Keratinocyte (primary cell): ENCODE measurements around the gene BNC2. TPM values are rescaled to one million over a fixed set of nuclear protein-coding genes. Genes with fewer than 3 reads are reported as not detected.

Experiments
- DNase-seq: peaks from one replicate; pipeline ENCODE4 v3.0.0-alpha.2; 2011; ENCODE audit warnings: low read depth, missing footprints, low spot score
- FAIRE-seq: peaks from 2 replicates; lab custom pipeline; 2011; peaks lifted over from hg19 to GRCh38; lab: Jason Lieb, UNC
- H2AFZ ChIP-seq: 2 replicates; pipeline ENCODE4 v1.6.0; 2012; ENCODE audit warnings: low read length, control low read depth, inconsistent platforms; ENCODE audit not compliant: control insufficient read depth
- H3K27ac ChIP-seq: 2 replicates; pipeline ENCODE4 v1.5.1; 2011; ENCODE audit warnings: low read length; ENCODE audit not compliant: control insufficient read depth, insufficient read depth
- H3K27me3 ChIP-seq: 3 replicates; pipeline ENCODE4 v1.6.0; 2011; ENCODE audit warnings: low read length; ENCODE audit not compliant: control insufficient read depth, insufficient read depth; ENCODE audit errors: extremely low read depth
- H3K36me3 ChIP-seq, 2 experiments: 2 replicates in 1 of 2; 3 replicates in 1 of 2; pipeline ENCODE4 v1.5.1; 2011; ENCODE audit warnings: low read length in 2 of 2, mild to moderate bottlenecking in 1 of 2; ENCODE audit not compliant: control insufficient read depth in 2 of 2, insufficient read depth in 2 of 2; ENCODE audit errors: extremely low read depth in 1 of 2
- H3K4me1 ChIP-seq: 3 replicates; pipeline ENCODE4 v1.5.1; 2011; ENCODE audit warnings: low read length; ENCODE audit not compliant: control insufficient read depth, insufficient read depth; ENCODE audit errors: extremely low read depth
- H3K4me2 ChIP-seq: 3 replicates; pipeline ENCODE4 v1.6.0; 2011; ENCODE audit warnings: low read depth, low read length; ENCODE audit not compliant: control insufficient read depth, insufficient read depth; ENCODE audit errors: extremely low read depth
- H3K4me3 ChIP-seq, 3 experiments: fragments of 200-600 bp in 1 of 3; sonication (generic) in 1 of 3; 2 replicates in 2 of 3; 3 replicates in 1 of 3; pipeline ENCODE4 v1.5.1; 2011 to 2016; ENCODE audit warnings: low read length in 3 of 3, mild to moderate bottlenecking in 3 of 3, control low read depth in 2 of 3, inconsistent platforms in 1 of 3, low read depth in 1 of 3, mixed read lengths in 1 of 3, mixed run types in 1 of 3, moderate library complexity in 1 of 3; ENCODE audit not compliant: control insufficient read depth in 2 of 3, insufficient read depth in 2 of 3; ENCODE audit errors: extremely low read depth in 1 of 3
- H3K79me2 ChIP-seq: 2 replicates; pipeline ENCODE4 v1.6.0; 2012; ENCODE audit warnings: low read length; ENCODE audit not compliant: control insufficient read depth, insufficient read depth
- H3K9ac ChIP-seq: 3 replicates; pipeline ENCODE4 v1.6.0; 2011; ENCODE audit warnings: low read length; ENCODE audit not compliant: control insufficient read depth, insufficient read depth; ENCODE audit errors: extremely low read depth
- H3K9me1 ChIP-seq: 3 replicates; pipeline ENCODE4 v1.6.0; 2011; ENCODE audit warnings: low read length; ENCODE audit not compliant: control insufficient read depth, insufficient read depth; ENCODE audit errors: extremely low read depth
- H3K9me3 ChIP-seq: 2 replicates; pipeline ENCODE4 v1.5.1; 2012; ENCODE audit warnings: low read depth, low read length; ENCODE audit not compliant: control insufficient read depth
- H4K20me1 ChIP-seq: 3 replicates; pipeline ENCODE4 v1.6.0; 2011; ENCODE audit warnings: low read length; ENCODE audit not compliant: control insufficient read depth, insufficient read depth; ENCODE audit errors: extremely low read depth
- EZH2 ChIP-seq: IDR thresholded peaks from one replicate; pipeline ENCODE4 v1.6.1; 2012; ENCODE audit warnings: inconsistent platforms, mild to moderate bottlenecking, low read length, moderate library complexity
- dilution Hi-C: fragments of 300-500 bp; cut with MboI; formaldehyde crosslinking; loops from one replicate; pipeline ENCODE4 v1.7.0; 2020; ENCODE audit warnings: low sequenced_read_pairs; ENCODE audit not compliant: extremely low pct_ligation_motif_present
- polyA plus RNA-seq, 5 experiments: library from polyadenylated mRNA; depleted of rRNA in 3 of 5; stranded (reverse) in 3 of 5; stranded (forward) in 1 of 5; unstranded in 1 of 5; fragments of >200 nt; gene quantifications; 1 replicate in 1 of 5; 2 replicates in 3 of 5; 3 replicates in 1 of 5; pipeline versions ENCODE4 v1.2.1 to v1.2.3, GENCODE V29; 2011 to 2012; ENCODE audit warnings: missing spikeins in 2 of 5, low read depth in 1 of 5, low replicate concordance in 1 of 5
- TF ChIP-seq, protein P1 (sequence below), 3 experiments: IDR thresholded peaks in 1 of 3; conservative IDR thresholded peaks in 1 of 3; optimal IDR thresholded peaks in 1 of 3; 2 replicates in 2 of 3; 3 replicates in 1 of 3; pipeline versions ENCODE3 to v1.5.1; 2011; ENCODE audit warnings: low read length in 3 of 3, mild to moderate bottlenecking in 3 of 3, moderate library complexity in 2 of 3, control low read depth in 1 of 3, inconsistent platforms in 1 of 3; ENCODE audit not compliant: insufficient read depth in 2 of 3; ENCODE audit errors: extremely low read depth in 1 of 3

BNC2 gene
- polyA plus RNA-seq, 1 donor (not counting 4 experiments of a cell fraction or from before 2014, with no cell fraction given): 1.1 TPM

DNA sequence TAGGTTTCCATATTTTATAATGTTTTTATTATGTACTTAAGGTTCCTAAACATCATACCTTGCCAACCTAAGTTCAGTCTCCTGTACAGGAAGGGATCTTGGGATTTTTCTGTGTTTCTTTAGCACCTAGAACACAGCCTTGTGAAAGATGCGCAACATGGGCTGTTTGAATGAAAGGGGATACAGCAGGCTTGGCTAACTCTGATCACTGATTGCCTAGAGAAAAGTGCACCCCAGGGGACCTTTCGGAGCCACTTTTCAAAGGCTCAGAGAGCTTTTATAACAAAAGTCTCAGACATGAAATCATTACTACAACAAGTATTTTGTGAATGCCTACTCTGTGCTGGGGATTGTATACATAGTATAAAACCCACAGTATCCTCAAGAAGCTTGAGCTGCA is 261.6 kb downstream of the BNC2 start:
- FAIRE-seq (no peak), DNase-seq (no peak)
- no peaks in the 10 kb centered on the region for H3K36me3 ChIP-seq
- H3K4me3 ChIP-seq: no peak overlapping the region
- no peaks in the 10 kb centered on the region for H4K20me1 ChIP-seq
- TF ChIP-seq, protein P1, sequence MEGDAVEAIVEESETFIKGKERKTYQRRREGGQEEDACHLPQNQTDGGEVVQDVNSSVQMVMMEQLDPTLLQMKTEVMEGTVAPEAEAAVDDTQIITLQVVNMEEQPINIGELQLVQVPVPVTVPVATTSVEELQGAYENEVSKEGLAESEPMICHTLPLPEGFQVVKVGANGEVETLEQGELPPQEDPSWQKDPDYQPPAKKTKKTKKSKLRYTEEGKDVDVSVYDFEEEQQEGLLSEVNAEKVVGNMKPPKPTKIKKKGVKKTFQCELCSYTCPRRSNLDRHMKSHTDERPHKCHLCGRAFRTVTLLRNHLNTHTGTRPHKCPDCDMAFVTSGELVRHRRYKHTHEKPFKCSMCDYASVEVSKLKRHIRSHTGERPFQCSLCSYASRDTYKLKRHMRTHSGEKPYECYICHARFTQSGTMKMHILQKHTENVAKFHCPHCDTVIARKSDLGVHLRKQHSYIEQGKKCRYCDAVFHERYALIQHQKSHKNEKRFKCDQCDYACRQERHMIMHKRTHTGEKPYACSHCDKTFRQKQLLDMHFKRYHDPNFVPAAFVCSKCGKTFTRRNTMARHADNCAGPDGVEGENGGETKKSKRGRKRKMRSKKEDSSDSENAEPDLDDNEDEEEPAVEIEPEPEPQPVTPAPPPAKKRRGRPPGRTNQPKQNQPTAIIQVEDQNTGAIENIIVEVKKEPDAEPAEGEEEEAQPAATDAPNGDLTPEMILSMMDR (optimal IDR thresholded peaks at IDR 0.05 in 1 of 3, IDR thresholded peaks at IDR 0.05 in 1 of 3, conservative IDR thresholded peaks at IDR 0.05 in 1 of 3; ENCODE audit: extremely low read depth in 1 of 3, insufficient read depth in 2 of 3, low read length in 3 of 3): no peak
- TF ChIP-seq EZH2: no peak
- no peaks in the 10 kb centered on the region for H3K79me2 ChIP-seq
- no peak overlapping the region for H3K27ac ChIP-seq
- no peak overlapping the region for H2AFZ ChIP-seq
- H3K9me1 ChIP-seq: no peaks in the 10 kb centered on the region
- no peaks in the 10 kb centered on the region for H3K9me3 ChIP-seq
- no peaks in the 10 kb centered on the region for H3K4me1 ChIP-seq
- no peak overlapping the region for H3K4me2 ChIP-seq
- no peaks in the 10 kb centered on the region for H3K27me3 ChIP-seq
- H3K9ac ChIP-seq: no peak overlapping the region
- dilution Hi-C loops: no loop called here

DNA sequence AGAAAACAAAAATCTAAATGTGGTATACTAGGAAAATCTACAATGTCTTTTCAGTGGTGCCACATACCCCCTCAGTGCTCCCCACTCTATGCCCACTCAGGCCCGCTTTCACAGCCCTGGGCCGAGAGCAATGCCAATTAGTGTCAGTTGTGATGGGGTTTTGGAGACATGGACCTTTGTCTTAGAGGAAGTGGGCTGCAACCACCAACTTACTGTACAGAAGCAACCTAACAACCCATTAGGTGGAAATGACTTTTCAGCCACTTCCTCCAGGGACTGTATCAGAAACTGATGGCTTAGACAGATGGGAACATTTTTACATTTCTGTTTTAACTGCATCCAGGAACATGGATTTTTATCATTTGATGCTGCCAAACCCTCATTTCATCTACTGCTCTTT is 268.0 kb downstream of the BNC2 start:
- no peak for DNase-seq
- no peak for FAIRE-seq
- H2AFZ ChIP-seq: no peak overlapping the region
- dilution Hi-C loops: no loop called here
- no peak overlapping the region for H3K4me2 ChIP-seq
- no peaks in the 10 kb centered on the region for H4K20me1 ChIP-seq
- H3K4me3 ChIP-seq: no peak overlapping the region
- no peak overlapping the region for H3K27ac ChIP-seq
- no peaks in the 10 kb centered on the region for H3K4me1 ChIP-seq
- H3K9ac ChIP-seq: no peak overlapping the region
- H3K27me3 ChIP-seq: no peaks in the 10 kb centered on the region
- H3K36me3 ChIP-seq: no peaks in the 10 kb centered on the region
- no peaks in the 10 kb centered on the region for H3K9me1 ChIP-seq
- no peaks in the 10 kb centered on the region for H3K79me2 ChIP-seq
- TF ChIP-seq, protein P1 (optimal IDR thresholded peaks at IDR 0.05 in 1 of 3, IDR thresholded peaks at IDR 0.05 in 1 of 3, conservative IDR thresholded peaks at IDR 0.05 in 1 of 3; ENCODE audit: extremely low read depth in 1 of 3, insufficient read depth in 2 of 3, low read length in 3 of 3): no peak
- no peak for TF ChIP-seq EZH2
- no peaks in the 10 kb centered on the region for H3K9me3 ChIP-seq
